Vagina (tissue), 2 donors: ENCODE data around the gene GOLGA6A.

Experiments used
- POLR2A ChIP-seq, 2 donors: fragments of 450-650 bp; IDR thresholded peaks; one replicate each; pipeline ENCODE4 v1.6.1; 2017; ENCODE audit warnings: antibody characterized with exemption in 2 of 2, mild to moderate bottlenecking in 2 of 2, moderate library complexity in 2 of 2
- TF ChIP-seq, protein P1 (sequence below), 3 experiments: fragments of 450-650 bp in 2 of 3; fragments of 200-600 bp in 1 of 3; sonication (generic) in 1 of 3; IDR thresholded peaks; one replicate each; pipeline ENCODE4 v1.5.1; 2017 to 2019; ENCODE audit warnings: antibody characterized with exemption in 3 of 3, mild to moderate bottlenecking in 2 of 3, moderate library complexity in 2 of 3

DNA sequence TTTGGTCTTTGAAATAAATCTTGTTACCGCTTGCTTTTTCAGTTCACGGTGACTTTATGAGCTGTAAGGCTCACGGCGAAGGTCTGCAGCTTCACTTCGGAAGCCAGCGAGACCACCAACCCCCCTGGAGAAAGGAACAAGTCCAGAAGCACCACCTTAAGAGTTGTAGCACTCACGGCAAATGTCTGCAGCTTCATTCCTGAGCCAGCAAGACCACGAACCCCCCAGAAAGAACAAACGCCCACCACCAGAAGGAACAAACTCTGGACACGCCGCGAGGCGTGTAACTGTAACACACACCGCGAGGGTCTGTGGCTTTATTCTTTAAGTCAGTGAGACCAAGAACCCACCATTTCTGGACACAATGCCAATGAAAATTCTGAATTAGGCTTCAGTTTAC, 28.8 kb downstream of the GOLGA6A start:
- no peak for TF ChIP-seq POLR2A (IDR thresholded peaks at IDR 0.05)
- TF ChIP-seq, protein P1, sequence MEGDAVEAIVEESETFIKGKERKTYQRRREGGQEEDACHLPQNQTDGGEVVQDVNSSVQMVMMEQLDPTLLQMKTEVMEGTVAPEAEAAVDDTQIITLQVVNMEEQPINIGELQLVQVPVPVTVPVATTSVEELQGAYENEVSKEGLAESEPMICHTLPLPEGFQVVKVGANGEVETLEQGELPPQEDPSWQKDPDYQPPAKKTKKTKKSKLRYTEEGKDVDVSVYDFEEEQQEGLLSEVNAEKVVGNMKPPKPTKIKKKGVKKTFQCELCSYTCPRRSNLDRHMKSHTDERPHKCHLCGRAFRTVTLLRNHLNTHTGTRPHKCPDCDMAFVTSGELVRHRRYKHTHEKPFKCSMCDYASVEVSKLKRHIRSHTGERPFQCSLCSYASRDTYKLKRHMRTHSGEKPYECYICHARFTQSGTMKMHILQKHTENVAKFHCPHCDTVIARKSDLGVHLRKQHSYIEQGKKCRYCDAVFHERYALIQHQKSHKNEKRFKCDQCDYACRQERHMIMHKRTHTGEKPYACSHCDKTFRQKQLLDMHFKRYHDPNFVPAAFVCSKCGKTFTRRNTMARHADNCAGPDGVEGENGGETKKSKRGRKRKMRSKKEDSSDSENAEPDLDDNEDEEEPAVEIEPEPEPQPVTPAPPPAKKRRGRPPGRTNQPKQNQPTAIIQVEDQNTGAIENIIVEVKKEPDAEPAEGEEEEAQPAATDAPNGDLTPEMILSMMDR (IDR thresholded peaks at IDR 0.05) = no peak
